Tibial nerve (tissue), 4 donors: ENCODE results near the gene MISP.

ENCODE experiments used
- CTCF ChIP-seq, 5 experiments: fragments of 200-600 bp in 3 of 5; fragments of 450-650 bp in 2 of 5; sonication (generic) in 3 of 5; IDR thresholded peaks; one replicate each; pipeline ENCODE4 v1.5.1; 2016 to 2019; ENCODE audit warnings: antibody characterized with exemption in 5 of 5, mild to moderate bottlenecking in 3 of 5, moderate library complexity in 2 of 5
- EP300 ChIP-seq, 2 donors: sonication (generic); formaldehyde crosslinking; IDR thresholded peaks; one replicate each; pipeline ENCODE4 v1.6.1; 2017; ENCODE audit warnings: antibody characterized with exemption in 2 of 2, mild to moderate bottlenecking in 1 of 2
- POLR2A ChIP-seq, 2 donors: fragments of 450-650 bp; IDR thresholded peaks; one replicate each; pipeline ENCODE4 v1.6.1; 2017; ENCODE audit warnings: antibody characterized with exemption in 2 of 2, mild to moderate bottlenecking in 2 of 2, moderate library complexity in 2 of 2

- TF ChIP-seq POLR2A (IDR thresholded peaks at IDR 0.05): no peak
- TF ChIP-seq CTCF (IDR thresholded peaks at IDR 0.05): no peak
- TF ChIP-seq EP300 (IDR thresholded peaks at IDR 0.05): no peak
Observed at GRCh38 chr19:802498-803098, 51.7 kb downstream of the MISP start.
